Fibroblast of upper back skin (primary cell): Measurements from ENCODE around the gene CYP27B1.

Experiments
- DNase-seq: peaks from one replicate; pipeline ENCODE4 v3.0.0-alpha.2; 2013

The CYP27B1 gene

DNA sequence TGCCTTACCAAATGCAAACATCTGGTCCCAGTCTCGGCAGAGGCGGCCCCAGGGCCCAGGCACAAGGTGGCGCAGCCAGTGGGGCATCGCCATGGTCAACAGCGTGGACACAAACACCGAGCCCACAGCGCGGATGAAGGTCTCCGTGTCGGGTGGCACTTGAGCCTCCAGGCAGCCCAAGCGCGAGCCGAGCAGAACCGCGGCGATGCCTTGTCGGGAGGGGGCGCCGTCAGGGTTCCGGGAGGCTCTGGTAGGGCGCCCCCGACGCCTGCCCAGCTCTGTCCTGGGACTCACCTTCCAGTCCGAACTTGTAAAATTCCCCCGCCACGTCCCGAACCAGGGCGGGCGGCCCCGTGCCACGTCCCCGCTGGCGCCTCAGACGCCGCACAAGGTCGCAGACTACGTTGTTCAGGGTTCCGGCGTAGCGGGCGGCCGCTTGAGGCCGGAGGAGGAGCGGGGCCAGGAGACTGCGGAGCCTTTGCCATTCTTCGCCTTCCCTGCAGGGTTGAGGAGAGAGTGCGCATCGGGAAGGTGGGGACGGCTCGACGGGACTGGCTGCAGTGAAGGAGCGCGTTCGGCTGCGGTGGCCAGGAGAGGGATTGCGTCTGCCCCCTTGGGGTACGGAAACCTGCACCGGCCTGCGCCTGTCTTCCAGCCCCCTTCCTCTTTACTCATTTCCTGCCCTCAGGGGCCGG lies 1.7 kb downstream of the CYP27B1 start:
- DNase-seq: peak; percentile 17

DNA sequence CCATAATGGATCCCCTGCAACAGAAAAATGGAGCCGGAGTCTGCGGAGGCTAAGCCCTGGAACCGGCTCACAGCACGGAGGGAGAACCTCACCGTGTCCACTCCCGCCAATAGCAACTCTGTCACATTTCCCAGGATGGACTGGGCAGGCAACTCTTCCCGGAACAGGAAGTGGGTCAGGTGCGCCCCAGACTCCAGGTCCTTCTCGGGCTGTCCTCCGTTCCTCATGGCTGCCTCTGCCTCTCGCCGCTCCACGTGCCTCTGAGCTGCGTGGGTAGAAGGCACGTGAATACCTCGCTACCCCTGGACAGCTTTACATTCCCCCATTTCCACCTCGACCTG lies 2.2 kb downstream of the CYP27B1 start:
- DNase-seq: no peak

DNA sequence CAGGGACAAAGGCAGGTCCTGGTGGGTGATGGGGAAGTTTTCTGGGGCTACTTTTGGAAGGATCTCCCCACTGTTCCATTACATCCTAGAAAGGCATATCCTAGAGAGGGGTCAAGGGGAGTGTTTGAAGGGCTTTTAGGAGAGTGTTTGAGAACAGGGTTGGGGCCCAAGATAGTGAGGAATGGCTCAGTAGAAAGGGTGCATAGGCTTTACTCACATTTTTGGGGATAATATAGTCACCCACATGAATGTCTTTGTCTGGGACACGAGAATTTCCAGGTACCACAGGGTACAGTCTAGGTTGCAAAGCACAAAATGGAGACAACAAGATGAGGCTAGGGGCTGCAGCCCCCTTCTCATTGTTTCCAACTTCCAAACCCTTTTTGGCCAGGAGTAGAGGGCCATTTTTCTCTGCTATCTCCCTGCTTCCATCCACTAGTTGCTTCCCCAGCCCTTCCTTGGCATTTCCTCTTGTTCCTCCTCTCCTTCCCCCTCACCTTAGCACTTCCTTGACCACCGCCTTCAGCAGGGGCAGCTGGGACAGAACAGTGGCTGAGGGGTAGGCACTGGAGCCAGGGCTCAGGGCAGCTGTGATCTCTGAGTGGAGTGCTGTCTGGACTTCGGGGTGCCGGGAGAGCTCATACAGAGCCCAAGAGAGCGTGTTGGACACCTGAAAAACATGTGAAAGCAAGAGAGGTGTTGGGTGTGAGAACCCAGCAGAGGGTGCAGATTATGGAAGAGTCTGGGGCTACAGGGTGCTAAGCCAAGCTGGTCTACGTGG lies 2.8 kb downstream of the CYP27B1 start:
- no peak for DNase-seq

DNA sequence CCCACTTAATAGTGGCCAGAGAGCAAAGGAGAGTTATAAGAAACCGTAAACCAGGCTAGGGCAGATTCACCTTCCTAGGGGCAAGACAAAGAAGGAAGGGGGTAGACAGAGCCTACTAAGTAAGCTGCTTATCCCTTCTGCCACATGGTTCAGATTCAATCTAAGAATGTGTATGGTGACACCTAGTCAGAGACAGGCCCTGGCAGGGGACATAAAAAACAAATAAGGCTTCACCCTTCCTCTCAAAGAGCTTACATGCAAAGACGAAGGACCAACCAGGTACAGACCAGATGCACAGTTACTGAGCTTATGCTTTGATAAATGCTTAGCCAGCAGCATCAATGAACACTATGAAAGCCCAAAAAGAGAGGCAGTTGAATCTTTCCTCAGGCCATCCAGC lies 4.4 kb downstream of the CYP27B1 start:
- no peak for DNase-seq

DNA sequence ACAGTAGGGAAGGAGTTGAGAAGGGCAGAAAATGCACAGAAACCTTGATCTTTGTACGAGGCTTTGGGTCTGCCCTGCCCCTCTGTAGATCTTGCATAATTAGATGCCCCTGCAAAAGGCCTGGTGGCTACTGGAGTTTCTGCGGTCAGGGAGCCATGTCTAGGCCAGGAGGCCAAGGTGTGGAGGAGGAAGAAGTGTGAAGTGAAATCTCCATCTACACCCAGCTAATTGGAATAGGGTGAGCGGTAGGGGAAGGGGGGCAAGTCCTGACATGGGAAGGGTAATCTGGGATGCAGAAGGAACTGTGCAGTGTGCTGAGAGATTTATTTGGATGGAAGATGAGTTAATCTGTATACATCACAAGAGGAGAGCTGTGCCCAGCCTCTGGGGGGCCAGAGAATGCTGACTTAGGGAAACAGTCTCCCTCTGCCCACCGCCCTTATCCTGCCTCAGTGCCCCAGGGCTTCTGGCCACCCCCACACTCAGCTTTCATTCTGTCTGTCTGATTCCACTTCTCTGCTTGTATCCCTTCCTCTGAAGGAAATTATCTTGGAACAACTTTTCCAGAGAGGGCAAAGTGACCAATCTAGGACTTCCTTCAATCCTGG lies 5.4 kb downstream of the CYP27B1 start:
- no peak for DNase-seq

GRCh38 chr12:57760347-57760982 lies 6.4 kb downstream of the CYP27B1 start:
- no peak for DNase-seq

DNA sequence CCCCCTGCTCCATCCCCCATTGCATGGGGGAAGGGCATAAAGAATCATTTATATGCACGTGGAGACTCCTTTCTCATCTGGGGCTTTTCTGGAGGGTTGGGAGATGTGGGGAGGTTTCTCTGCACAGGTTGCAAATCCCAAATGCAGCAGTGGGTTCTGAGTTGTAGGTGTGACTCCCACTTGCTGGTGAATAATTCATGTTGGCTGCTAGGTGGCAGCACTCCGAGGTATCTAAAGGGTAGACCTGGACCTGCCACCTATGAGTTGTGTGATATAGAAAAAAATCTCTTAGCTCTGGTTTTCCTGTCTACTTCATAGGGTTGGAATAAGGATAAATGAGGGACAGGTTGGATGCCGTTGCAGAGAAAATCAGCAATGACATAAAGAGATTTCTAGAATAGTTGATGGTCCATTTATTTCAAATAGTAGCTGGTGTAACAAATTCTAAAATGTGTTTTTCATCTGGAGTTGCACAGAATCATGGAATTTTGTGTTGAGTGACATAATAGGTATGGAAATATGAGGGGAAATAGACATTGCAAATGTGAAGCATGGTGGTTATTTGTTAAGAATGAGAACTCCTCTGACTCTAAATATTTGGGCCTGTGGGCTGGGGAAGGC lies 7.4 kb downstream of the CYP27B1 start:
- DNase-seq: no peak

DNA sequence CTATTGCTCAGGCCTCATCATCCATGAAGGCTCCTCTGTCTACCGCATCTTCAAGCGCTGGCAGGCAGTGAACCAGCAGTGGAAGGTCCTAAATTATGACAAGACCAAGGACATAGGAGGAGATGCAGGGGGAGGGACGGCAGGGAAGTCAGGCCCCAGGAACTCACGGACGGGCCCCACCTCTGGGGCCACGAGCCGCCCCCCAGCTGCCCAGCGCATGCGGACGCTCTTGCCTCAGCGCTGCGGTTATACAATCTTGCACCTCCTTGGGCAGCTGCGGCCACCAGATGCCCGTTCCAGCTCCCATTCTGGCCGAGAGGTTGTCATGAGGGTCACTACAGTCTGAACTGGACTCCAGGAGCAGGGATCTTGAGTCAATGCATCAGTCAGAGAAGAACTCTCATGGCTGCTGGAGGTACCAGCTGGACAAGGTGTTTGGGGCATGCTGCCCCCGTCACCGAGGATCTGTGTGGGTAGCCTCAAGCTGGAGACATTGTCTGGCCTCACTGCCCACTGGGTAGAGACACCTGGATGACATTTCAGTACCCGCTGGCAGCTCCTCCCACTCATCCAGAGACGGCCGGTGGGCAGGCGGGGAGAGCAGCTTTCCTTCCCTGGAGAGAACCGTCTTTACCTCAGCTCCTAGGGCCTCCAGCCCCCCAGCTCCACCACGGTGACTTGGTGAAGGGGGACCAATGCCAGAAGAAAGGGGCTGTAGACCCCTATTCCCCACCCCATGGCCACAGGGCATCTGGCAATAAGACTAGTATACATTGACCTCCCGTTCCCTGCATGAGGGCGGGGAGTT lies 8.1 kb downstream of the CYP27B1 start:
- no peak for DNase-seq

DNA sequence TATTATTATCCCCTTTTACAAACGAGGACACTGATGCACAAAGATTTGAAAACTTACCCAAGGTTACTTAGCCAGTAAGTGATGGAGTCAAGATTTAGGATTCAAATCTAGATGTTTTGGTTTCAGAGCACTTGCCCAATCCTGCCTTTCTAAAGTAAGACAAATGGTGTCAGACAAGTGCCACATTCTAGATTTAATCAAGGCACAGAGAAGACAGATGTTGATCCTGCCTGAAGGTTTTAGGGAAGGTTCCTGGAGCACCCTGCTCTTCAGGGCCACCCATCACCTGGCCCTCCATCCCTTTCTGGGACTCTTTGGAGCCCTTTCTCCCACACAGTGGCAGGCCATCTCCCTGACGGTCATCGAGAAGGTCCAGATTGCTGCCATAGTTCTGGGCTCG lies 9.1 kb downstream of the CYP27B1 start:
- DNase-seq: no peak

DNA sequence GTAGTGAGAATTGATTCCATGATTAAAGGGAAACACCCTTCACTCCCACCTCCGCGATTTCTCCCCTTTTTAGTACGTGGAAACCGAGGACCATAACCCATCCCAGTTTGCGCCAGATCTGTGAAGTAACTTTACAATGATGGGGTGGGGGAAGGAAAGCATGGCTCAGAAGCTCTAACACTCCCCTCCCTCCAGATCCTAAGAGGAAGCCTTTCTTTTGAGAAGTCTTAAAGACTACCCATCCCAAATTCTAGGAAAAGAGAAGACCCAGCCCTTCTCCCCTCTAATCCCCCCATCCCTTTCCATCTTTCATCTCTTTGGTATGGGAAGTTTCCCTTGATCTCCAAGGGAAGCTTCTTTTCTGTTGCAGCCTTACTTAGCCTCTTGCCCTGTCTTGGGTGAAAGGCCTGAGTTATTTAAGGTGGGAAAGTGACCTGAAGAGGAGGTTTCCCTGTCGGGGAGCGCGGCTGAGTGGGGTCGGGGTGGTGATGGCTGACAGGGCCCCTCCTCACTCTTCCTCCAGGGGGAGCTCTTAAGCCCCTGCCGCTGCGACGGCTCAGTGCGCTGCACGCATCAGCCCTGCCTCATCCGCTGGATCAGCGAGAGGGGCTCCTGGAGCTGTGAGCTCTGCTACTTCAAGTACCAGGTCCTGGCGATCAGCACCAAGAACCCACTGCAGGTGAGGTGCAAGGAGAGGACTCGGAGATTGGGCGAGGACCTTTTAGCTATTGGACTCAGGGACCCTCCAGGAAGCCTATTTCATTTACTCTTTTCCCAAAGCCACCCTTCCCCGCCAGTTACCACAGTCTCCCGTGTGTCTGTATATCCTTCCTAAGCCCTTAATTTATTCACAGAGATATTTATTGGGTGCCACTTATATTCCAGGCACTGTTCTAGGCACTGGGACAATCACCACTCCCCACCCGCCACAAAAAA lies 10.2 kb downstream of the CYP27B1 start:
- peak; percentile 33 for DNase-seq

DNA sequence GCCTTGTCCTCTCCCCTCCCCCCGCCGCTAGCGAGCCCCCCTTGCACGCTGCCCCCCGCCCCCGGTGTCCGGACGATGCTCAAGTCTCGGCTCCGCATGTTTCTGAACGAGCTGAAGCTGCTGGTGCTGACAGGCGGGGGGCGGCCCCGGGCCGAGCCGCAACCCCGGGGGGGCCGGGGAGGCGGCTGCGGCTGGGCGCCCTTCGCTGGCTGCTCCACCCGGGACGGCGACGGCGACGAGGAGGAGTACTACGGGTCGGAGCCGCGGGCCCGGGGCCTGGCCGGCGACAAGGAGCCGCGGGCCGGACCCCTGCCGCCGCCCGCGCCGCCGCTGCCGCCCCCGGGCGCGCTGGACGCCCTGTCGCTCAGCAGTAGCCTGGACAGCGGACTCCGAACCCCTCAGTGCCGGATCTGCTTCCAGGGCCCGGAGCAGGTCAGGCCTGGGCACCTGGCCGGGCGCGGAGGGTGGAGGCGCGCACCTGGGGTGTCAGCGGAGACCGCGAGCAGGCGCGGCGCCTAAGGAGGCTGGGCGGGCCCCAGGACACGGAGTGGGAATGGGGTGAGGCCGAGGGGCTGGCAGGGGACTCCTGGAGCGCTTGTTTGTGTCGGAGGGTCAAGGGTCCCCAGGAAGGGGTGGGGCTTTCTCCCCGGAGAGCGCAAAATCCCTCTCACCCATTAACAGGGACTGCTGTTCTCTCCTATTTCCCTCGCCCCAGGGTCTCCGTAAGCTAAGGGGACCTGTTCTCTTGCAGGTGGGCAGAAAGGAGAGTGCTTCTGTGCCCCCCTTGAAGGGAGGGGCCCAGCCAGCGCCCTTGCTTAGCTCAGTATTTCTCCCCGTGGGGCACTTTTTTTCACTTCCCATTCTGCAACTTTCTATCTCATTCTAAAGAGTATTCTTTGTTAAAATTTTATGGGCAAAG lies 11.2 kb downstream of the CYP27B1 start:
- DNase-seq: no peak

GRCh38 chr12:57755194-57755453 lies 11.8 kb downstream of the CYP27B1 start:
- DNase-seq: no peak

DNA sequence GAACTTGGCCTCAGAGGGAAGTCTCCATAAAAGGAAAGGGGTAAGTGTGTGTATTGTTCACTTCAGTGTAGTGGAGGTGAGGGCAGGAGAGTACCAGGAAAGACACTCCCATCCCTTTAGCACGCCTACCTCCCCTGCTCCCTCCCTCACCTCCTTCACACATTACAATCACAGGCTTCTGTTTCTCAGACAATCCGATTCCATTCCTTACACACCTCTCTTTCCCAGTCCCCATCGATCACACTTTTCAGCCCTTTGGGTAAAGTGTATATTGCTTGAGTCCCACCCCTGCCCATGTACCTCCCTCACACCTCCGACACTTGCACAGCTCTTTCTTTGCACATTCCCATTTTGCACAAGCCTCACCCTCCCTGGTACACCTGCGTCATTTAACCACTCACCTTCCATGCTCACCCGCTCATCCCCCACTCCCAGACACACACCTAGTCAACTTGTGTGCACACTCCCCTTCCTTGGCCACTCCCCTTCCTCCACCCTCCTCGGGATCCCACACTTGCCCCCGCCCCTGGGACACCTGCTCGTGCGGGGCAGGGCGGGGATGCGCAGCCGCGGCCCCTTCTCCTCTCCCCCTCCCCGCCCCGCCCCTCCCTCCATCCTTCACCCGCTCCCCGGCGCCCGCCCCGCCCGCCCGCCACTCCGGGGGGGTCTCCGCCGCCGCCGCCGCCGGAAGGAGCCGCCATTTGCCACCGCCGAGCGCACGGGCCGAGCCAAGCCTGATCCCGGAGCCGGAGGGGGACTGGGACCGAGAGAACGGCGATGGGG lies 12.3 kb downstream of the CYP27B1 start, which contains the start of gene MARCHF9:
MARCHF9 (plus strand) TSS at position 693 of the 783 bp plus-strand sequence. CDS start 426 bp downstream, outside the sequence.
- DNase-seq: no peak

GRCh38 chr12:57753756-57754337 lies 13.0 kb downstream of the CYP27B1 start:
- no peak for DNase-seq

DNA sequence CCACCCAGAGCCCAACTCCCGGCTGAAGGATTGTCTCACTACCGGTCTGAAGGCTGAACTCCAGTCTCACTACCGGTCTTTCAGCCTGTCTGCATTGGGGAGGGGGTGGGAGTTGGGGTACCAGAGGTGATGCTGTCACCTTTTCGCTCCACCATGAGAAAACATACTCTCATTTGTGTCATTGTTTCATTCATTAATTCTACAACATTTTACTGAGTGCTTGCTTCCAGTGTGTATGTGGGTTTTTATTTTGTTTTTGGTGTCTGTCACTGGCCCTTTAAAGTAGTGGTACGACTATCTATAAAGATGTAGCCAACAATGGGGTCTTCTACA lies 14.2 kb downstream of the CYP27B1 start:
- DNase-seq: no peak

GRCh38 chr12:57751788-57752667 lies 14.8 kb downstream of the CYP27B1 start, which contains the start of gene CDK4:
CDK4 (minus strand) TSS chr12:57752310; CDS start chr12:57751717, 593 bp downstream.
- DNase-seq: peak; percentile 100

- DNase-seq: no peak
Observed at GRCh38 chr12:57751432-57751787, 15.5 kb downstream of the CYP27B1 start.
